HG03159 (cell line): ENCODE results near the gene MYPN.
"Not testable (repeated sequence)": the region's sequence is repeated elsewhere in the genome, so short reads cannot be mapped to it uniquely, and the experiment has no call there.

Experiments used
- ATAC-seq: cut with Tn5 transposase; IDR thresholded peaks from one replicate; pipeline ENCODE4 v1.9.1; 2021; ENCODE audit warnings: mild to moderate bottlenecking, moderate library complexity; ENCODE audit not compliant: unreplicated experiment

The MYPN gene

GRCh38 chr10:68222391-68222790 lies 113.1 kb downstream of the MYPN start:
- ATAC-seq: no peak

- ATAC-seq: no peak
Observed at GRCh38 chr10:68223535-68224165, 114.4 kb downstream of the MYPN start.

- no peak for ATAC-seq
Observed at GRCh38 chr10:68224810-68225209, 115.5 kb downstream of the MYPN start.

- no peak for ATAC-seq
Observed at GRCh38 chr10:68230268-68230667, 121.0 kb downstream of the MYPN start.

GRCh38 chr10:68231106-68231816 lies 122.0 kb downstream of the MYPN start:
- peak; percentile 89 for ATAC-seq

GRCh38 chr10:68231817-68232251 lies 122.5 kb downstream of the MYPN start, which contains the start of gene ATOH7:
Gene ATOH7, minus strand, starts transcription at chr10:68232113. Its CDS starts 436 bp downstream, at chr10:68231677.
- ATAC-seq: no peak

GRCh38 chr10:68233046-68233445 lies 123.8 kb downstream of the MYPN start:
- ATAC-seq: no peak

GRCh38 chr10:68235111-68235510 lies 125.8 kb downstream of the MYPN start:
- no peak for ATAC-seq

GRCh38 chr10:68235581-68235980 lies 126.3 kb downstream of the MYPN start:
- no peak for ATAC-seq

- no peak for ATAC-seq
Observed at GRCh38 chr10:68237173-68237572, 127.9 kb downstream of the MYPN start.

- ATAC-seq: no peak
Observed at GRCh38 chr10:68238371-68238770, 129.1 kb downstream of the MYPN start.

GRCh38 chr10:68239069-68239468 lies 129.8 kb downstream of the MYPN start:
- no peak for ATAC-seq

GRCh38 chr10:68239596-68240150 lies 130.4 kb downstream of the MYPN start:
- ATAC-seq: no peak

- ATAC-seq: no peak
Observed at GRCh38 chr10:68242051-68242450, 132.8 kb downstream of the MYPN start.

GRCh38 chr10:68246397-68246796 lies 137.1 kb downstream of the MYPN start:
- not testable (repeated sequence) for ATAC-seq

- no peak for ATAC-seq
Observed at GRCh38 chr10:68247931-68248330, 138.6 kb downstream of the MYPN start.

- no peak for ATAC-seq
Observed at GRCh38 chr10:68249297-68249696, 140.0 kb downstream of the MYPN start.

GRCh38 chr10:68251151-68251550 lies 141.9 kb downstream of the MYPN start:
- no peak for ATAC-seq

GRCh38 chr10:68251625-68252495 lies 142.6 kb downstream of the MYPN start:
- ATAC-seq: peak; percentile 49

GRCh38 chr10:68253346-68253745 lies 144.1 kb downstream of the MYPN start:
- ATAC-seq: no peak
